NCI-H1048 (cell line): ENCODE measurements around the gene PTGS1.

Experiments
- DNase-seq: peaks from one replicate; lab custom pipeline; 2025; lab: John Stamatoyannopoulos, UW

Gene PTGS1

DNA sequence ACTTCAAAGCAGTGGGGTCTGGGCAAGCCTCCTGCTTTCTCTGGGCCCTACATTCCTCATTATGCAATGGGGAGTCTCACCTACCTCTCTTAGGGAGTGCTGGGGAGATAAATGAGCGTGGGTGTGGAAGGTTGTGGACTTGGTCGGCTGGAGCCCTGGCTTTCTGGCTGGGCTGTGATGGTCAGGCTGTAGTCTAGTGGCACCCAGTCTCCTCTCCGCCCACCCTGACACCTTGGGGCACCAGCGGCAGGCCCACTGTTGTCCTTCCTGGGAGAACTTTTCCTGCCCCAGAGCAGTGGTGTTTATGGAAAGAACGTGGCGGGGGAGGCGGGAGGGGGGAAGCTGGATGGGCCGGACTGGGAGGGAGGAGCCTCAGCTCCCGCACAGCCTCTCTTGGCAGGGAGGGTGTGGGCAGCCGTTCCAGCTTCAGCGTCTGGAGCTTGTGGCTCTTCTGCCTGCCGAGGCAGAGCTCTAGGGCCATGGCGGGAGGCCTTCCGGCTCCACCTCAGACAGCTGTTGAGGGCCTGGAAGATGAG is 4.1 kb downstream of the PTGS1 start:
- no peak for DNase-seq

DNA sequence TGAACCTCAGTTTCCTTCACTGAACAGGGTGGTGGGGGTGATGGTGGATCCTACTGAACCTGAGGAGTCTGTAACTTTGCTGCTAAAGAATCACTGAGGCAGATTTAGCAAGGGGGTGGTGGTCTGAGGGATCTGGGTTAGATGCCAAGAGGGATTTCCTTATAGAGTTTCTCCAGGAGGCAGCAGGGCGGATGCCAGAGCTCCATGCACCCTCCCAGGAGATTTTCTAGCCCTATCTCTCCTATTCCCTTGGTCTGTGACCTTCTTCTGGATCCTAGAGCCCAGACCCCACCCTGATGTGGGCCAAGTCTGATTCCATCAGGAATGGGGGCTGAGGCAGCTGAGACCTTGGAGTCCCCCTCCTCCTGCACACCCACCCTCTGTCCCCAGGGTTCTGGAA is 6.0 kb downstream of the PTGS1 start:
- no peak for DNase-seq

DNA sequence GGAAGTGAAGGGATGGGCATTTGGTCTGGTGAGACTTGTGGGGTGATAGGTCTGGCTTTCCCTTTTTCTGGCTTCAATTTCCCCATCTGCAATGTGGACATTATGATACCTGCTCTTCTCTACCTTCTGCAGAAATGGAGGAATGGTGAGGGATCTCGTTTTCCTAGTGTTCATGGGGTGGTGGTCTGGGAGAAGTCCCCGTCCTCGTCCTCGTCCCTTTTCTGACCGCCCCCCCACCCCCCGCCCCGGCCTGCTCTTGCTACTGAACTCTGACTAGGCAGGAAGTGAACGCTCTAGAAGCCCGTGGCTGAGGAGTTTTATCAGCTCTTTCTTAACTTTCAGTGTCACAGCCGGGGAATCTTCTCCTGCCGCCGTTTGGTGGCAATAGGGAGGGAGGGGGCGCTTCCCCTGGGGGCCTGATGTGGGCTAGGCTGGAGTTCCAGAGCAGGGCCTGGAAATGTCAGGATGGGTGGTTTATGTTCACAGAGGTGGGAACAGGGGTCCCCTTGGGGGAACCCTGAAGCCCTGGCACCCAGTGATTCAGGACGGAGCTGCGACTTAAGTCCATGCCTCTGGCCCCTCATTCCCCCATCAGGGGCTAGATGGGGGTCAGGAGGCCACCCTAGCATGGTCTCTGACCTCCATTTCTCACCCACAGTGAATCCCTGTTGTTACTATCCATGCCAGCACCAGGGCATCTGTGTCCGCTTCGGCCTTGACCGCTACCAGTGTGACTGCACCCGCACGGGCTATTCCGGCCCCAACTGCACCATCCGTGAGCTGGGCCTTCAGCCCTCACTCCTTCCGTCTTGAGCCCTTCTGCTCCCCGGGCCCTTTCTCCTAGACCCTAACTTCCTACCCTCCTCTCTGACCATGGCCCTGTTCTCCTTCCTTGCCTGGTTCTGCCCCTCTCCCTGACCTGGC is 6.7 kb downstream of the PTGS1 start:
- no peak for DNase-seq

DNA sequence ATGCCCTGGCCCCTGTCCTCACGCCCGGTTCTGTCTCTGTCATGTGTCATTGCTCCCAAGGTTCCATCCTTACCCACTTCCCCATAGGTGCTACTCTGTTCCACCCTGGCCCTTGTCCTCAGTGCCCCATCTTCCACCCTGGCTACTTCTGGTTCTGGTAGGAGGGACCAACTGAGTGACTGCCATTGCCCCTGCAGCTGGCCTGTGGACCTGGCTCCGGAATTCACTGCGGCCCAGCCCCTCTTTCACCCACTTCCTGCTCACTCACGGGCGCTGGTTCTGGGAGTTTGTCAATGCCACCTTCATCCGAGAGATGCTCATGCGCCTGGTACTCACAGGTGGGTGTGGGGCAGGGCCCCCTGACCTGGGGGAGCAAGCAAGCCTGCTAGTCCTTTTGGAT is 7.4 kb downstream of the PTGS1 start:
- DNase-seq: no peak

DNA sequence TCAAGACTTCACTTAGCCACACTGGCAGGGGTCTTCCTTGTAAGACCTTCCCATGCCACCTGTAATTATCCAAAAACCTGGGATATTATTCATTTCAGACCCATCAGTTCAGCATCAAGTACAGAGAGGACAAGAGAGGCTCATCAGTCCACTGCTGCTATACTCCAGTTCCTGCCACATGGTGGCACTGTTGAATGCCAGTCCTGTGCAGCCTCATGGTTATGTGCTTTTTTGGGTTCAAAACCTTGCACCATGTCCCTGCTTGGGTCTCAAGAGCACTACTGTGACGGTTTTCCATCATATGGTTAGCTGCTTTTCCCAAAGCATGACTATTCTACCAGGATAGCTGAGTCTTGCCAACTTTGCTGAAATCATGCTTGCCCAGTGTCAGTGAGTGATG is 8.5 kb downstream of the PTGS1 start:
- DNase-seq: no peak

DNA sequence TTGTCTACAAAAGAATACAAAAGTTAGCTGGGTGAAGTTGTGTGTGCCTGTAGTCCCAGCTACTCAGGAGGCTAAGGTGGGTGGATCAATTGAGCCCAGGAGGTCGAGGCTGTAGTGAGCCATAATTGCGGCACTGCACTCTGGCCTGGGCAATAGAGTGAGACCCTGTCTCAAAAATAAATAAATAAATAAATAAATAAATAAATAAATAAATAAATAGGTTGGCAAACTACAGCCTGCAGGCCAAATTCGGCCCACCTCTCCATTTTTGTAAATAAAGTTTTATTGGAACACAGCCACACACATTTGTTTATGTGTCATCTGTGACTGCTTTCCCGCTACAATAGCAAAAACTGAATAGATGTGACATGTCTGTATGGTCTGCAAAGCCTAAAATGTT is 9.5 kb downstream of the PTGS1 start:
- no peak for DNase-seq

DNA sequence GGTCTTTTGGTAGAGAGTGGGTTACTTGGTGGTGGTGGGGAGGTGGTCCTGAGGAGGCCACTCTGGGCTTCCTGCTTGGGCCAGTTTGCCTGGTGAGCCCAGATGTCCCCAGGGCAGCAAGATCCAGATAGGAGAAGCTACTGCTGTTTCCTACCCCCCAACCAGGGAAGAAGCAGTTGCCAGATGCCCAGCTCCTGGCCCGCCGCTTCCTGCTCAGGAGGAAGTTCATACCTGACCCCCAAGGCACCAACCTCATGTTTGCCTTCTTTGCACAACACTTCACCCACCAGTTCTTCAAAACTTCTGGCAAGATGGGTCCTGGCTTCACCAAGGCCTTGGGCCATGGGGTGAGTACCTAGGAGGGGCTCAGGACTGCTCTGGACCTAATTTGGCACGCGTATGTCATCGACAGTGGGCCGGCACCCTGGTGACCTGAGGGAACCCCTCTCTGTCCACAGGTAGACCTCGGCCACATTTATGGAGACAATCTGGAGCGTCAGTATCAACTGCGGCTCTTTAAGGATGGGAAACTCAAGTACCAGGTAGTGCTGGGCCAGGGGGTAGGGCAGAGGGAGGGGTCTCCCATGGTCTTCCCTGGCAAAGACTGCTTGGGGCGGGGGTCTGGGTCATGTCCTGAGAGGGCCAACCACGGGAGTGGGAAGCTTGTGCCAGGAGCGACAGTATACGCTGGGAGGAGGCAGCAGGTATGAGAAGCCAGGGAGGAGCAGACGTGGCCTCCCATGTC is 10.6 kb downstream of the PTGS1 start:
- no peak for DNase-seq

DNA sequence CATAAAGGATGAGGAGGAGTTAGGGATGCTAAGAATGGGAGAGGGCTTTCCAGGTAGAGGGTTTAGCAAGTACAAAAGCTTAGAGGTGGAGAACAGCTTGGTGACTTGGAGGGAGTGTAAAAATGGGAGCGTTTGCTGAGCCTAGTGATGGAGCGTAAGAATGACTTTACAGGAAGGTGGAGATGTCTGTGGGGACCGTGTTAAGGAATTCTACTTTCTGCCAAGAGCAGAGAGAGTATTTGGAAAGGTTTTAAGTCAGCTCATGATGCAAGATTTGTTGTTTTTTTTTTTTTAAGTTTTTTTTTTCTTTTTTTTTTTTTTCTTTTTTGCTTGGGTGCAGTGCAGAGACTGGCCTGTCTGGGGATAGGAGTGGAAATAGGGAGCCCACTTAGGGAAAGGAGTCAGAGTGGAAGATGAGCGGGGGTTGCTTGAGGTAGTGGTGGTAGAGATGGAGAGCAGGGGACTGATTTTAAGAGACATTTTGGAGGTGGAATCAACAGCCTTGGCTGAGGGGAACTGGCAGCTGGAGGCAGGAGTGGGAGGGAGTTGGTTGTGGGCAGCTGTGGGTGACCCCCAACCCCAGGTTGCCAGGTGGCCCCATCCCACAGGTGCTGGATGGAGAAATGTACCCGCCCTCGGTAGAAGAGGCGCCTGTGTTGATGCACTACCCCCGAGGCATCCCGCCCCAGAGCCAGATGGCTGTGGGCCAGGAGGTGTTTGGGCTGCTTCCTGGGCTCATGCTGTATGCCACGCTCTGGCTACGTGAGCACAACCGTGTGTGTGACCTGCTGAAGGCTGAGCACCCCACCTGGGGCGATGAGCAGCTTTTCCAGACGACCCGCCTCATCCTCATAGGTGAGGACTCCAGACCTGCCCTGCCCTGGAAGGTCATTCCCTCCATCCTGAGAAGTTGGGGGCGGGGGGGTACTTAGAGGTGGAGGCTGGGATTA is 12.4 kb downstream of the PTGS1 start:
- DNase-seq: no peak

DNA sequence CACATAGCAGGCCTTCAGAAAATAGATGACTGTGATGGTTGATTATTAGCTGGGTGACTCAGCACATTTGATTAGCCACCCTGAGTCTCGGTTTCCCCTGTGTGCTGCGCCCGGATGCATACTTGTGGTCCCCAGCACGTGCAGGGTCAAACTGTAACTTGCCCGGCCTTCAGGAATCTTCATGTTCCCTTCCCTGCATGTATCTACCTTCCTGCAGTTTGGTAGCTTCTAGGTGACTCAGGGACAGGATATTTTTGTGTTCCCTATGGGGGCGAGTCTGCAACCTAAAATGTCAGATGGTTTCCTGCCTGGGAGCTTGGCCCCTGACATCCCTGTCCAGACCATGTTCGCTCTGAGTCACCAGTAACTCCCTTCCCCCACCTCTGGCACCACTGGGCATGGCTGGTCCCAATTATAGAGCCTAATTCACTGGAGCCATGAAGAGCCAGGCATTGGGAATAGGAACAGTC is 13.2 kb downstream of the PTGS1 start:
- no peak for DNase-seq

DNA sequence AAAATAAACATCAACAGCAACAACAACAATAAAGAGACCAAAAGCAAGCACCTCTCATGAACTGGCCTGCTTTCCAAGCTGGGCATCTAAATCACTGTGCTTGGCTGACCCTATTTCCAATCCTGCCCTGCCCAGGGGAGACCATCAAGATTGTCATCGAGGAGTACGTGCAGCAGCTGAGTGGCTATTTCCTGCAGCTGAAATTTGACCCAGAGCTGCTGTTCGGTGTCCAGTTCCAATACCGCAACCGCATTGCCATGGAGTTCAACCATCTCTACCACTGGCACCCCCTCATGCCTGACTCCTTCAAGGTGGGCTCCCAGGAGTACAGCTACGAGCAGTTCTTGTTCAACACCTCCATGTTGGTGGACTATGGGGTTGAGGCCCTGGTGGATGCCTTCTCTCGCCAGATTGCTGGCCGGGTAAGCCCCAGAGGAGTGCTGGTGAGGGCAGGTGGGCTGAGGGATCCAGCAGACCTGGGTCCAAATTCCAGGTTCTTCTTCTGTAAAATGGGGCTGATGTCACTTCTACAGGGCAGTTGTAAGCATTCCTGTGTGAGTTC is 15.6 kb downstream of the PTGS1 start:
- DNase-seq: no peak

DNA sequence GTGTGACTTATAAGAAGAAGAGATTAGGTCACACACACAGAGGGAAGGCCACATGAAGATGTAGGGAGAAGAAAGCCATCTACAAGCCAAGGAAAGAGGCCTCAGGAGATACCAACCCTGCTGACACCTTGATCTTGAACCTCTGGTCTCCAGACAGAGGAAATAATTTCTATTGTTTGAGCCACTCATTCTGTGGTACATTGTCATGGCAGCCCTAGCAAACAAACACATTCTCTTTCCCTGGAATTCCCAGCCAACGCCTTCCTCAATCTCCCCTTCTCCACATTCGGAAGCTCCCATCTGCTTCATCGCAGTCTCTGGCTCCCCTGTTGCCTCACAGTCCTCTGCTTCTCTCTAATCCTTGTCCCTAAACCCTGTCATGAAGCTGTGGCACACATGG is 16.7 kb downstream of the PTGS1 start:
- DNase-seq: no peak

DNA sequence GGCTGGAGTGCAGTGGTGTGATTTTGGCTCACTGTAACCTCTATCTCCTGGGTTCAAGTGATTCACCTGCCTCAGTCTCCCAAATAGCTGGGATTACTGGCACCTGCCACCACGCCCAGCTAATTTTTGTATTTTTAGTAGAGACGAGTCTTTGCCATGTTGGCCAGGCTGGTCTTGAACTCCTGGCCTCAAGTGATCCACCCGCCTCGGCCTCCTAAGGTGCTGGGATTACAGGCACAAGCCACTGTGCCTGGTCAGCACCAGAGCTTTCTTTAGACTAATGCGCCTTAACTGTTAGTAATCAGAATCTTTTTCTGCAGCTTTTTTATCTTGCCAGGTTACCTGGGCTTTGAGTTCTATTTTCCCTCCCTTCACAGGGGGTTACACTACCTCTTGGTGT is 18.4 kb downstream of the PTGS1 start:
- DNase-seq: no peak

DNA sequence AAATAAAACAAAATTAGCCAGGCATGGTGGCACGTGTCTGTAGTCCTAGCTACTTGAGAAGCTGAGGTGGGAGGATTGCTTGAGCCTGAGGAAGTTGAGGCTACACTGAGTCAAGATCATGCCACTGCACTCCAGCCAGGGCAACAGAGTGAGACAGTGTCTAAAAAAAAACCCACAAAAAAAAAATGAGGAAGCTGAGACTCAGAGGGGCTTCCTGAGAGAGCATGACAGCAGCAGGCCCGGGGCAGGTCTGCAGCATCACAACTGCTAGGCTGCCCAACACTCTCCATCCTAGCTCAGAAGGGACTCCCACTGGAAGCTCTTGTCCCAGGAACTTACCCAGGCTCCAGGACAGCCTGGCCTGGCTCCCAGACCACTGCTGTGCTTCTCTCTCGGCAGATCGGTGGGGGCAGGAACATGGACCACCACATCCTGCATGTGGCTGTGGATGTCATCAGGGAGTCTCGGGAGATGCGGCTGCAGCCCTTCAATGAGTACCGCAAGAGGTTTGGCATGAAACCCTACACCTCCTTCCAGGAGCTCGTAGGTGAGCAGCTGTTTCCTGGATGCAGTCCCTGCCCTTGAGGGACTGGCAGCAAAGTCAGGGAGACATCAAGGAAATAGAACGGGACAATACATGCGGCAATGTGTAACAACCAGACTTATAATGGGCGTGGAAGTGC is 19.1 kb downstream of the PTGS1 start:
- DNase-seq: no peak

DNA sequence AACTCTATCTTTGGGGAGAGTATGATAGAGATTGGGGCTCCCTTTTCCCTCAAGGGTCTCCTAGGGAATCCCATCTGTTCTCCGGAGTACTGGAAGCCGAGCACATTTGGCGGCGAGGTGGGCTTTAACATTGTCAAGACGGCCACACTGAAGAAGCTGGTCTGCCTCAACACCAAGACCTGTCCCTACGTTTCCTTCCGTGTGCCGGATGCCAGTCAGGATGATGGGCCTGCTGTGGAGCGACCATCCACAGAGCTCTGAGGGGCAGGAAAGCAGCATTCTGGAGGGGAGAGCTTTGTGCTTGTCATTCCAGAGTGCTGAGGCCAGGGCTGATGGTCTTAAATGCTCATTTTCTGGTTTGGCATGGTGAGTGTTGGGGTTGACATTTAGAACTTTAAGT is 21.5 kb downstream of the PTGS1 start:
- no peak for DNase-seq

DNA sequence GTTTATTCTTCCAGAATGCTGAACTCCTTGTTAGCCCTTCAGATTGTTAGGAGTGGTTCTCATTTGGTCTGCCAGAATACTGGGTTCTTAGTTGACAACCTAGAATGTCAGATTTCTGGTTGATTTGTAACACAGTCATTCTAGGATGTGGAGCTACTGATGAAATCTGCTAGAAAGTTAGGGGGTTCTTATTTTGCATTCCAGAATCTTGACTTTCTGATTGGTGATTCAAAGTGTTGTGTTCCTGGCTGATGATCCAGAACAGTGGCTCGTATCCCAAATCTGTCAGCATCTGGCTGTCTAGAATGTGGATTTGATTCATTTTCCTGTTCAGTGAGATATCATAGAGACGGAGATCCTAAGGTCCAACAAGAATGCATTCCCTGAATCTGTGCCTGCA is 21.9 kb downstream of the PTGS1 start:
- DNase-seq: no peak

DNA sequence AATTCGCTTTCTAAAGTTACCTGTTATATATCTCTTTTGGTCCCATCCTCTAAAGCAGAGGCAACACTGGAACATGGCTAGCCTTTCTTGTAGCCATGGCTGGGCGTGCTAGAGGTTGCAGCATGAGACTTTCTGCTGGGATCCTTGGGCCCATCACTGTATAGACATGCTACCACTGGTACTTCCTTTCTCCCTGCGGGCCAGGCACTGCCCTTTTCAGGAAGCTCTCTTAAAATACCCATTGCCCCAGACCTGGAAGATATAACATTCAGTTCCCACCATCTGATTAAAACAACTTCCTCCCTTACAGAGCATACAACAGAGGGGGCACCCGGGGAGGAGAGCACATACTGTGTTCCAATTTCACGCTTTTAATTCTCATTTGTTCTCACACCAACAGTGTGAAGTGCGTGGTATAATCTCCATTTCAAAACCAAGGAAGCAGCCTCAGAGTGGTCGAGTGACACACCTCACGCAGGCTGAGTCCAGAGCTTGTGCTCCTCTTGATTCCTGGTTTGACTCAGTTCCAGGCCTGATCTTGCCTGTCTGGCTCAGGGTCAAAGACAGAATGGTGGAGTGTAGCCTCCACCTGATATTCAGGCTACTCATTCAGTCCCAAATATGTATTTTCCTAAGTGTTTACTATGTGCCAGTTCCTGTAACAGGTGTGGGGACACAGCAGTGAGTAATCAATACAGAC is 22.6 kb downstream of the PTGS1 start:
- DNase-seq: no peak

DNA sequence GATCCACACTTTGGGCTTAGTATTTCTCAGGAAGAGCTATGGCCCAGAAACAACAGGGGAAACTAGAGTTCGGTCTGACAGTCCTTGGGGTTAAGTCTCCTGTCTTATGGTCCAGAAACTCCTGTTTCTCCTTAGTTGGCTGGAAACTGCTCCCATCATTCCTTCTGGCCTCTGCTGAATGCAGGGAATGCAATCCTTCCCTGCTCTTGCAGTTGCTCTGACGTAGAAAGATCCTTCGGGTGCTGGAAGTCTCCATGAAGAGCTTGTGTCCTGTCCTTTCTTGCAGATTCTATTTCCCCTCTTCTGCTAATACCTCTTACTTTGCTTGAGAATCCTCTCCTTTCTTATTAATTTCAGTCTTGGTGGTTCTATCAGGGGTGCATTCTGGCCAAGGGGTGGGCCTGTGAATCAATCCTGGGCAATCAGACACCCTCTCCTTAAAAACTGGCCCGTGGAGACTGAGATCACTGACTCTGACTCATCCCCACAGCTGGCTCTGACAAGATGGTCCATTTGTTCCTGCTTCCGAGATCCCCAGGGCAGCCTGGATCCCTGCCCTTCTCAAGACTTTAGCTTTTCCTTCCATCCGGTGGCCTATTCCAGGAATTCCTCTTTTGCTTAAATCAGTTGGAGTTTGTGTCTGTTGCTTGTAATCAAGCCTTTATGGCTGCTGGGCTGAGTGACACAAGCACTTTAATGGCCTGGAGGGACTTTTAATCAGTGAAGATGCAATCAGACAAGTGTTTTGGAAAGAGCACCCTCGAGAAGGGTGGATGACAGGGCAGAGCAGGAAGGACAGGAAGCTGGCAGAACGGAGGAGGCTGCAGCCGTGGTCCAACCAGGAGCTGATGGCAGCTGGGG is 23.7 kb downstream of the PTGS1 start:
- DNase-seq: no peak

DNA sequence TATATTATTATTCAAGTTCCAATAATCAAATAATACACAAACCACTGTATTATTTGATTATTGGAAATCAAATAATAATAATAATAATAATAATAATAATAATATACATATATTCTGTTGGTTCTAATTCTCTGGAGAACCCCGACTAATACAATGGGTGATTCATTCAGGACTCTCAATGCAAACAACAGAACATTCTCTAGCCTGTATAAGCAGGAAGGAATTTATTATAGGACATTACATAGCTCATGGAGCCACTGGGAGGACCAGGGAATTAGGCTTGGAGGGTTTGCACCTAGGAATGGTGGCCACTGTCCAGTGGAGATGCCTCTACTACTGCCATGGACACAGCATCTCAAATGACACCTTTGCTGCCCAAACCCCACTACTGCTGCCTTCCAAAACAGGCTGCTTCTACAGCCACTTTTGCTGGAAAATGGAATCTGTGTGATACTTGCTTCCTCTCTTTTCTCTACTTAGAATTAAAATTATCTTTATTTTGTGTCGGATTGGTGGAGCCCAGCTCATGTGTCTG is 25.9 kb downstream of the PTGS1 start:
- no peak for DNase-seq

DNA sequence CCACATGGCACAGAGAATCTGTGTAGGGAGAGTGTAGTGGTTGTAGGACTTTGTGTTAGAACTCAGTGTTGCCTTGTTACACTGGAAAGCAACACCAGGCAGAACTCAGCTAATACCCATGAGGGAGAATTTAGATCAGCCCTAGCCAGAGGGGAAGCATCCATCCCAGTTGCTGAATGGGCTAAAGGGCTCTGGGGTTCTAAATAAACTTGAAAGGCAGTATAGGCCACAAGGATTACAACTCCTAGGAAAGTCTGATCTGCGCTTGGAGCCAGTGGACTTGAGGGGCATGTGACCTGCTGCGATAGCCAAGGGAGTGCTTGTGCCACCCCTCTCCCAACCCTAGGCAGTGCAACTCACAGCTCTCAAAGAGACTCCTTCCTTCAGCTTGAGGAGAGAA is 26.9 kb downstream of the PTGS1 start:
- no peak for DNase-seq
